ENCODE results near the gene CRK.
"Not testable (repeated sequence)": the region's sequence is repeated elsewhere in the genome, so short reads cannot be mapped to it uniquely, and the experiment has no call there.

The CRK gene

GRCh38 chr17:1423456-1424135 lies 32.4 kb downstream of the CRK start:
- no peak for DNase-seq (ENCODE audit: low read depth)

- no peak for DNase-seq (ENCODE audit: low read depth)
Observed at GRCh38 chr17:1422885-1423284, 33.1 kb downstream of the CRK start.

DNA sequence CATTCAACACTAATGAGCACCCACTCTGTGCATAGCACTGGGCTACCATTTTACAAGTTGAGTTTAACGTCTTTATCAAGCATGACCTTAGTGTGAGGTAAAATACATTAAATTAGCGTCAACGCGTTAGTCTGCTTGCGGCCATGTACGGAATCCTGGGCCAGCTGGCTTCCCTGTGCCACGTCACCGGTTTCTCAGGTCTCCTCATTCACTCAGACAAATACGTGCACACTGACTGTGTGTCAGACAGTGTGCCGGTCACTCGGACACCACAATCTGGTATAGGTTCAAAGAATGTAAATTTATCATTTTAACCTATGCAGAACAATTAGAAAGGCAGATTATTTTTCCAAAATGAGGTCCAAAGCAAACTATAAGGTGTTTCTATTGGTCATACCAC lies 34.6 kb downstream of the CRK start:
- no peak for DNase-seq (ENCODE audit: low read depth)

DNA sequence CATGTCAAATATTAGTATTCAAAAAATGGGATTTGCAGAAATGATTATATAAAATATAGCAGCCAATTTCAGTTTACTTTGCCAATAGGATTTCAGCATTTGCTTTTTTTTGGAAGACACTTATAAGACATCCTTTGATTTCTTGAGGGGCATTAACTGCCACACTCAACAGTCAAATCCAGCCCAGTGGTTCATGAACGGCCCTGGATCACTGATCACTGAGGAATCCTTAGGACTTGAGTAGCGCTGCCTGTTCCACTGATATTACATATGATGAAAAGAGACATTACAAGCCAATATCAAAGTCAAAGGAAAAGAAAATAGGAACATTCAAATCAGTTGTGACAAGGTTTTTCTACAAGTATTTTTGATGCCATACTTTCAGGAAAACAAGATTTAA lies 35.1 kb downstream of the CRK start:
- DNase-seq (ENCODE audit: low read depth), result no peak

GRCh38 chr17:1420163-1420562 lies 35.9 kb downstream of the CRK start:
- no peak for DNase-seq (ENCODE audit: low read depth)

- DNase-seq (ENCODE audit: low read depth), result not testable (repeated sequence)
Observed at GRCh38 chr17:1418476-1418875, 37.6 kb downstream of the CRK start.

DNA sequence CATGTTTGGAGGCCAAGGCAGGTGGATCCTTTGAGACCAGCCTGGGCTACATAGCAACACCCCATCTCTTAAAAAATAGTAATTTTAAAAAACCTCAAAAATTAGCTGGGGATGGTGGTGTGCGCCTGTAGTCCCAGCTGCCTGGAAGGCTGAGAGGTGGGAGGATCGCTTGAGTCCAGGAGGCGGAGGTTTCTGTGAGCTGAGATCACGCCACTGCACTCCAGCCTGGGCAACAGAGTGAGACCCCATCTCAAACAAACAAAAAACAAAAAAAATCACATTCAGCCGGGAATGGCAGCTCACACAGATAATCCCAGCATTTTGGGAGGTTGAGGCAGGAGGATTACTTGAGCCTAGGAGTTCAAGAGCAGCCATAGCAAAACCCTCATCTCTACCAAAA lies 39.6 kb downstream of the CRK start:
- no peak for DNase-seq (ENCODE audit: low read depth)

DNA sequence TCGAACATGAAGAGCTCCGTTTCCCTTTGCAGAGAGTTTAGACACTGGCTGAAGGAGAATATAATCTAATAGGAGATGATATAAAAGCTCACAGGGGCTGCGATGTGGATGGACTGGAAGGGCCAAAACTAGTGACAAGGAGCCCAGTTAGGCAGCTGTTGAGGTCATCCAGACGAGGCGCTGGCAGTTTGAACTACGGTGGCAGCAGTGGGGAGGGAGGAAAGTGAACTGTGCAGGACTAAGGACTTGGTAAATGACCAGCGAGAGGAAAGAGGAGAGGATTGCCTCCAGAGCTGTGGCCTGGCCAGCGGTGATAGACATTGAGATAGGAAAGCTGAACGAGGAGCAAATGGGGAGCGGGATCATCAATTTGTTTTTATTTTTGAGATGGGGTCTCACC lies 41.4 kb downstream of the CRK start:
- no peak for DNase-seq (ENCODE audit: low read depth)

DNA sequence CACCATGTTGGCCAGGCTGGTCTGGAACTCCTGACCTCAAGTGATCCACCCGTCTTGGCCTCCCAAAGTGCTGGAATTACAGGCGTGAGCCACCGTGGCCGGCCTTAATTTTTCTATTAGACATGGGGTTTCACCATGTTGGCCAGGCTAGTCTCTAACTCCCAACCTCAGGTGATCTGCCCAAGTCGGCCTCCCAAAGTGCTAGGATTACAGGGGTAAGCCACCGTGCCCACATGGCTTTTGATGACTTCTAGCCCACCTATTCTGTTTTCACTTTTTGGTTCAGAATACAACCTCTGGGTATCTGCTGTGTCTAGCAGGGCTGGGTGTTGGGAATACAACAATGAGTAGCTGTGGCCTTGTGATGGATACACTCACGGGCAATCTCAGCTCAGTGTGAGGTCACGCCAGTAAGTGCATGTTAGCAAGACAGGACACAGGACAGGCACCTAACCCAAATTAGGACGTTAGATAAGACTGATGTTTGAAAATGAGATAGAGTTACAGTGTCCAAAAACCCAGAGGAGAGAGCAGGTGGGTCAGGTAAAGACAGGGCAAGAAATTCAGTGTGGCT lies 41.9 kb downstream of the CRK start:
- no peak for DNase-seq (ENCODE audit: low read depth)

- DNase-seq (ENCODE audit: low read depth), result no peak
Observed at GRCh38 chr17:1413281-1413791, 42.7 kb downstream of the CRK start.

DNA sequence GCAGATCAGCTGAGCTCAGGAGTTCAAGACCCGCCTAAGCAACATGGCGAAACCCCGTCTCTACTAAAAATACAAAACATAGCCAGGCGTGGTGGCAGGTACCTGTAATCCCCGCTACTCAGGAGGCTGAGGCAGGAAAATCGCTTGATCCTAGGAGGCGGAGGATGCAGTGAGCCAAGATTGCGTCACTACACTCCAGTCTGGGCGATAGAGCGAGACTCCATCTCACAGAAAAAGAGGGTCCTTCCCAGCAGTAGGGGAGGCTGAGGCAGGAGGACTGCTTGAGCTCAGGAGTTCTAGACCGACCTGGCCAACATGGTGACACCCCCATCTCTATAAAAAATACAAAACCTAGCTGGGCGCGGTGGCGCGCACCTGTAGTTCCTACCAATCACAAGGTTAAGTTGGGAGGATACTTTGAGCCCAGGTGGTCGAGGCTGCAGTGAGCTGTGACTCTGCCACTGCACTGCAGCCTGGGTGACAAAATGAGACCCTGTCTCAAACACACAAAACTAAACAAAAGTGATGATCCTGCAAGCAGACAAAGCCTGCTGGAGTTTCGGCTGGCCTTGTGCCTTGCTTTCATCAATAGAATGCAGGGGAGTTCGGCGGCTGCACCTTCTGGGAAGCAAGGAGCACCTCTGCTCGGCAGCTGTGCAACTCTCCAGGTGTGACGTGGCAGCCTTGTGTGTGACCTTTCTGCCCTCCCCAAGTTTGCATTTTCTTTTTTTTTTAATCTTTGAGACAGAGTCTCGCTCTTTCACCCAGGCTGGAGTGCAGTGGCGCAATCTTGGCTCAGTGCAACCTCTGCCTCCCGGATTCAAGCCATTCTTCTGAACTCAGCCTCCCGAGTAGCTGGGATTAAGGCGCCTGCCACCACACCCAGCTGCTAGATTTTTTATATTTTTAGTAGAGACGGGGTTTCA lies 43.6 kb downstream of the CRK start:
- DNase-seq (ENCODE audit: low read depth), result no peak

GRCh38 chr17:1402262-1402586 lies 53.8 kb downstream of the CRK start:
- DNase-seq (ENCODE audit: low read depth), result no peak

- peak; percentile 97 for DNase-seq (ENCODE audit: low read depth)
Observed at GRCh38 chr17:1399679-1400512, 56.1 kb downstream of the CRK start, which contains the start of gene YWHAE. Gene YWHAE, minus strand, starts transcription at chr17:1400222. Its CDS starts 112 bp downstream, at chr17:1400110.

DNA sequence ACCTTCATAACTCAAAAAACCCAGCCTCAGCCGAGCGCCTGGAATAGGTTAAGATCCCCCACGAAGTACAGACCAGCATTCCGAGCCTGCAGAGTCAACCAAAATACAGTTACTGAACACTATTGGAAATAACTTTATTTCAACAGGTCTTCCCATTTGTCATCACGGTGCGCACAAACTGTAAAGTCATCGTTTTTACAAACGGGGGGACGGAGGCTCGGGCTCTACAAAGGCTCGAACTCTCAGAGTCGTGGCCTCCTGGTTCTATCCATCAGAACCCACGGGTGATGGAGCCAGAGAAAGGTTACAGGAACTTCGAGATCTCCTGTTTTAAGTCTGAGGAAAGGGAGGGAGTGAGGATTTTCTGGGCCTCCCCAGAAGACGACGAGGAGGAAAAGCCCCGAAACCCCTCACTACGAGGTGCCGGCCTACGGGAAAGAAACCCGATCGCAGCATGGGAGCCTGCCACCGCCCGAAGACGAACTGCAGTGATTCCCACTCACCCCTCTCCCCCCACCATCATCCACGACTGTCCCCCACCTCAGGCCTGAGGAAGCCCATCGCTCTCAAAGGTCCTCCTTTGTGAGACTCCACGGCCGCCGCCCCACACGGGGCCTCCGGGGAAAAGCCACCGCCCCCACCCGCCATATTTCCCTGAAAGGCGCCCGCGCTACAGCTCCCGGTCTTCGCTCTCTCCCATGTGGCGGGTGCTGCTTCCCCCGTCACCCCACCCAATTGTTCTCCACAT lies 56.9 kb downstream of the CRK start:
- peak; percentile 41 for DNase-seq (ENCODE audit: low read depth)

DNA sequence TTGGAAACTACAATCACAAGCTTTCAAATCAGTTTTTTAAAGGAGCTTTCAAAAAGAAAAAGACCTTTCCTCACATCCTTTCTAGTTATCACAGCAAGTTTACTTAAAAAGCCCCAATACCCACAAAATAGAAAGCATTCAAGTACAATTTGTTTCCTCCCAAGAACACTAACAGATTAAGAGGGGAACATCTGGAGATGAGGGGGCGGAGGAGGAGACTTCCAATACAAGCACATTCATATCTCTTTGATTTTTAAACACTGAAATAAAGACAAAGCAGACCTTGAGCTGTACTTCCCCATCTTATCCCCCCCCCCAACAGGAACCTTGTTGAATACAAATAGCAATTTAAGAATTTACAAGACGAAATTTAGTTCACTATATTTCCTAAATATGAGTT lies 58.0 kb downstream of the CRK start:
- no peak for DNase-seq (ENCODE audit: low read depth)

- DNase-seq (ENCODE audit: low read depth), result not testable (repeated sequence)
Observed at GRCh38 chr17:1395876-1396665, 60.0 kb downstream of the CRK start.

- no peak for DNase-seq (ENCODE audit: low read depth)
Observed at GRCh38 chr17:1391577-1391976, 64.5 kb downstream of the CRK start.

DNA sequence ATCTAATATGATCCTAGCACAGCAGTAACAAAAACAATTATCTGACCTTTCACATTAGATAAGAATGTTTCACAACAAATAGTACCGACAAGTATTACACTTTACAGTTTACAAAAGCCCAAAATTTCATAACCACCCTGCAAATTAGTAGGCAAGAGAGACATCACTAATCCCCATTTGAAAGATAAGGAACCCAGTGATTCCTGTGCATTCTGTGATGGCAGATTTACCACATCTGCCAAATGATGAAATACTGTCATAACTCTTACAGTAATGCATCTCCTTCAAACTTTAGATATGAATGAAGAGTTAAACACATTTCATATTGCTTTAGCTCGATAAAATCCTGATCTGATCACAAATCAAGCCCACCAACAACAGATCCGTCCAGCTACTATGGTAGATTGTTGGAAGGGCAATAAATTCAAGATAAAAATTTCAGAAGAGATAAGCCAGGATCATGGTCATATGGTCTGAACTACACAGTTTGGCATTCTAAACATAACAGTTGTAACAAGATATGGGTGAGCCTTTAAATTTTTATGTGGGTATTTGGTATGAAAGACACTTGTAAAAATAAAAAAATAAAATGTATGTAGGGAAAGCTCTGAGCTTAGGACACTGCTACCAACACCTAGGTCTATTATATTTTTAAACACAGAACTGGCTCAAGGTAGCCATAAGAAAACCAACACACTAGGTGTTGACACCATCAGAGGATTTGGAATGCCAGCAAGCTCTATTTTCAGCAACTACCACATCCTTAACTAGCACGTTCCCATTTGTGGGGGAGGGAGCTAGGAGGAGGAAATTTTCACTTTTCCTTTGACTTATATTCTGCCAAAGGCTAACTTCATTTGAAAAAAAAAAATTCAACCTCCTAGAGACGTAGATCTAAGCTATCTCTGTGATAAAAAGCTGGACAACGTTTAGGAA lies 65.3 kb downstream of the CRK start:
- DNase-seq (ENCODE audit: low read depth), result no peak
